GDM1 (cell line): ENCODE measurements around the gene DSTN.

Source experiments
- DNase-seq: peaks from one replicate; lab custom pipeline; 2025; lab: John Stamatoyannopoulos, UW

The DSTN gene

GRCh38 chr20:17580895-17581294 is 11.0 kb downstream of the DSTN start:
- DNase-seq = no peak

GRCh38 chr20:17583126-17583525 is 13.3 kb downstream of the DSTN start:
- no peak for DNase-seq

- no peak for DNase-seq
These were observed 14.8 kb downstream of the DSTN start for GRCh38 chr20:17584689-17585088.

GRCh38 chr20:17586250-17586649 is 16.4 kb downstream of the DSTN start:
- no peak for DNase-seq

GRCh38 chr20:17587148-17587547 is 17.3 kb downstream of the DSTN start:
- no peak for DNase-seq

- DNase-seq = no peak
These were observed 17.9 kb downstream of the DSTN start for GRCh38 chr20:17587824-17588223.

GRCh38 chr20:17589161-17589834 is 19.4 kb downstream of the DSTN start:
- DNase-seq = no peak

GRCh38 chr20:17590245-17590644 is 20.4 kb downstream of the DSTN start:
- DNase-seq = no peak

- no peak for DNase-seq
These were observed 24.0 kb downstream of the DSTN start for GRCh38 chr20:17593902-17594301.

GRCh38 chr20:17594443-17594842 is 24.6 kb downstream of the DSTN start:
- no peak for DNase-seq

- no peak for DNase-seq
These were observed 26.0 kb downstream of the DSTN start for GRCh38 chr20:17595856-17596255.

- no peak for DNase-seq
These were observed 28.2 kb downstream of the DSTN start for GRCh38 chr20:17598013-17598550.

- DNase-seq = no peak
These were observed 32.1 kb downstream of the DSTN start for GRCh38 chr20:17601957-17602356.

GRCh38 chr20:17602493-17602892 is 32.6 kb downstream of the DSTN start:
- DNase-seq = no peak

- no peak for DNase-seq
These were observed 35.3 kb downstream of the DSTN start for GRCh38 chr20:17605131-17605660.

GRCh38 chr20:17606001-17606400 is 36.1 kb downstream of the DSTN start:
- no peak for DNase-seq

- DNase-seq = no peak
These were observed 39.0 kb downstream of the DSTN start for GRCh38 chr20:17608701-17609497.

- DNase-seq = no peak
These were observed 40.0 kb downstream of the DSTN start for GRCh38 chr20:17609811-17610377.

- DNase-seq = no peak
These were observed 40.9 kb downstream of the DSTN start for GRCh38 chr20:17610566-17611289.

- no peak for DNase-seq
These were observed 41.3 kb downstream of the DSTN start for GRCh38 chr20:17611290-17611539.

GRCh38 chr20:17611540-17612286 is 41.8 kb downstream of the DSTN start:
- no peak for DNase-seq
